Kidney epithelial cell (primary cell): ENCODE measurements around the gene CHRNA7. TPM values are rescaled to one million over a fixed set of nuclear protein-coding genes. Genes with fewer than 3 reads are reported as not detected.

ENCODE experiments used
- DNase-seq: peaks from one replicate; pipeline ENCODE4 v3.0.0-alpha.2; 2010; ENCODE audit warnings: low read depth
- H3K27me3 ChIP-seq: 2 replicates; pipeline ENCODE4 v1.6.0; 2011; ENCODE audit warnings: low read length; ENCODE audit not compliant: control insufficient read depth, insufficient read depth
- H3K36me3 ChIP-seq: 2 replicates; pipeline ENCODE4 v1.5.1; 2011; ENCODE audit warnings: low read length; ENCODE audit not compliant: control insufficient read depth, insufficient read depth
- H3K4me3 ChIP-seq: 2 replicates; pipeline ENCODE4 v1.5.1; 2011; ENCODE audit warnings: low read depth, mild to moderate bottlenecking, control low read depth, low read length
- total RNA-seq: library from RNA; depleted of rRNA; stranded (reverse); fragments of >200 nt; gene quantifications from 2 replicates; pipeline ENCODE4 v1.2.3, GENCODE V29; 2015
- TF ChIP-seq, protein P1 (sequence below): IDR thresholded peaks from 2 replicates; pipeline ENCODE4 v1.5.1; 2011; ENCODE audit warnings: mild to moderate bottlenecking, moderate library complexity, low read length, control low read depth, inconsistent platforms; ENCODE audit not compliant: insufficient read depth, poor library complexity, severe bottlenecking

Gene CHRNA7
- total RNA-seq, 1 donor from 2014 or later = 2.7 TPM

- no peaks in the 10 kb centered on the region for H3K27me3 ChIP-seq
- no peak for DNase-seq
- H3K36me3 ChIP-seq = no peaks in the 10 kb centered on the region
- H3K4me3 ChIP-seq = no peak overlapping the region
- TF ChIP-seq, protein P1, sequence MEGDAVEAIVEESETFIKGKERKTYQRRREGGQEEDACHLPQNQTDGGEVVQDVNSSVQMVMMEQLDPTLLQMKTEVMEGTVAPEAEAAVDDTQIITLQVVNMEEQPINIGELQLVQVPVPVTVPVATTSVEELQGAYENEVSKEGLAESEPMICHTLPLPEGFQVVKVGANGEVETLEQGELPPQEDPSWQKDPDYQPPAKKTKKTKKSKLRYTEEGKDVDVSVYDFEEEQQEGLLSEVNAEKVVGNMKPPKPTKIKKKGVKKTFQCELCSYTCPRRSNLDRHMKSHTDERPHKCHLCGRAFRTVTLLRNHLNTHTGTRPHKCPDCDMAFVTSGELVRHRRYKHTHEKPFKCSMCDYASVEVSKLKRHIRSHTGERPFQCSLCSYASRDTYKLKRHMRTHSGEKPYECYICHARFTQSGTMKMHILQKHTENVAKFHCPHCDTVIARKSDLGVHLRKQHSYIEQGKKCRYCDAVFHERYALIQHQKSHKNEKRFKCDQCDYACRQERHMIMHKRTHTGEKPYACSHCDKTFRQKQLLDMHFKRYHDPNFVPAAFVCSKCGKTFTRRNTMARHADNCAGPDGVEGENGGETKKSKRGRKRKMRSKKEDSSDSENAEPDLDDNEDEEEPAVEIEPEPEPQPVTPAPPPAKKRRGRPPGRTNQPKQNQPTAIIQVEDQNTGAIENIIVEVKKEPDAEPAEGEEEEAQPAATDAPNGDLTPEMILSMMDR = no peak
These were observed 94.4 kb downstream of the CHRNA7 start for GRCh38 chr15:32124726-32125125.

DNA sequence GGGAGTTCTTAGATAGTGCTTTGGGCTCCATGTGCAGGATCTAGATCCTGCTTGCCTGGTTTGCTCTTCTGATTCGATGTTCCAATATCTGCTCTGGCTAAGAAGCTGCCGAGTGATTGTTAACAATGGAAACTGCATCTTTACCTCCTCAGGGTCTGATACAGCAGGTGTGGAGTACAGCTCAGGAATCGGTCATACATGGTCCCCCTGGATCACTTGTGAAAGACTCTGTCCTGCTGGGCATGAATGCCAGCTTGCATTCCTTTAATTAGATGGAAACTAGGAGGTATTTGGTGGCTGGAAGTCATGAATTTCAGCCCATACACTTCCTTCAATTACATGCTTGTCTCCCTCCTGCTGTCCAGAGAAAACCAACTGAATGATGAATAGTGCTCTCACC, 95.3 kb downstream of the CHRNA7 start:
- TF ChIP-seq, protein P1 = no peak
- Histone ChIP-seq H3K36me3 (no peaks in the 10 kb centered on the region), H3K27me3 (no peaks in the 10 kb centered on the region), H3K4me3 (no peak overlapping the region)
- no peak for DNase-seq

DNA sequence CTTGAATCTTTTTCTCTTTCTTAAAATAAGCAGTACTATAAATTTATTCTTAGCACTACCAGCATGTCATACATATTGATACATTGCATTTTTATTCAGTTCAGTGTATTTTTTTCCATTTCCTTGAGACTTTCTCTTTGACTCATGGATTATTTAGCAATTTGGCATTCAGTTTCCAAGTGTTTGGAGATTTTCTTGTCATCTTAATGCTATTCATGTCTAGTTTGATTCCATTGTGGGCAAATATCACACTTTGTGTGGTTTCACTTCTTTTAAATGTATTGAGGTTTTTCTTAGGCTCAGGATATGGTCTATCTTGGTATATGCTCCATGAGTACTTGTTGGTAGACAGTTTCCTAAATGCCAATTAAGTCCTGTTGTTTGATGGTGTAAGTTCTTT, 99.5 kb downstream of the CHRNA7 start:
- Histone ChIP-seq H3K36me3 (no peaks in the 10 kb centered on the region), H3K27me3 (no peaks in the 10 kb centered on the region), H3K4me3 (no peak overlapping the region)
- no peak for DNase-seq
- TF ChIP-seq, protein P1 = no peak

- TF ChIP-seq, protein P1 = peak; percentile 4
- Histone ChIP-seq H3K4me3 (no peak overlapping the region), H3K27me3 (no peaks in the 10 kb centered on the region), H3K36me3 (no peaks in the 10 kb centered on the region)
- DNase-seq = no peak
These were observed 100.5 kb downstream of the CHRNA7 start for GRCh38 chr15:32130823-32131222.

DNA sequence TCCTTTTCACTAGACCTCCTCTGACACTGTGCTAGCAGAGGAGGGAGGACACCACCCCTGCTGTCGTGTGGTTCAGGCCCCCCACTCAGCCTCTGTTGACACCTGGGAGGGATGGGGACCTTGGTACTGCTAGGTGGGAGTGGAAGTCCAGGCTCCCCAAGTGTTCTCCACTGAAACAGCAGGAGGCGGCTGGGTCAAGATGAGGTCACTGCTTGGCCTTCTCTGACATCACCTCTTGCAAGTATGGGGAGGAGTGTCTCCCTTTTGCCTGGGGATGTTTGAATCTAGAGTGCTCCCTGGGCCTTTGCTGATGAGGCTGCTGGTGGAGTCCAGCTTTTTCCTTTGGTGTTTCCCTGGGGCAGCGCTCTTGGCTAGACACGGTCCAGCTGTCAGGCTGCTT, 101.5 kb downstream of the CHRNA7 start:
- no peaks in the 10 kb centered on the region for H3K27me3 ChIP-seq

GRCh38 chr15:32132859-32133258, 102.5 kb downstream of the CHRNA7 start:
- Histone ChIP-seq H3K27me3 (no peaks in the 10 kb centered on the region), H3K36me3 (no peaks in the 10 kb centered on the region)
- TF ChIP-seq, protein P1 = no peak

More for the DNA sequence above, 101.5 kb downstream of the CHRNA7 start:
- no peak for DNase-seq
- no peaks in the 10 kb centered on the region for H3K36me3 ChIP-seq
- TF ChIP-seq, protein P1 = no peak
- H3K4me3 ChIP-seq = no peak overlapping the region

More at GRCh38 chr15:32132859-32133258, 102.5 kb downstream of the CHRNA7 start:
- H3K4me3 ChIP-seq = no peak overlapping the region
- no peak for DNase-seq
